ENCODE measurements around the gene LHX8. TPM values are rescaled to one million over a fixed set of nuclear protein-coding genes. Genes with fewer than 3 reads are reported as not detected.

Gene LHX8
- not detected in 2 replicates for total RNA-seq (2021)
- not detected for Bru-seq, nascent RNA
- not detected for BruChase-seq, experiment 1, labeled RNA remaining after a 2-hour chase
- not detected for BruChase-seq, experiment 2, labeled RNA remaining after a 6-hour chase
- long read RNA-seq, result 0 reads

DNA sequence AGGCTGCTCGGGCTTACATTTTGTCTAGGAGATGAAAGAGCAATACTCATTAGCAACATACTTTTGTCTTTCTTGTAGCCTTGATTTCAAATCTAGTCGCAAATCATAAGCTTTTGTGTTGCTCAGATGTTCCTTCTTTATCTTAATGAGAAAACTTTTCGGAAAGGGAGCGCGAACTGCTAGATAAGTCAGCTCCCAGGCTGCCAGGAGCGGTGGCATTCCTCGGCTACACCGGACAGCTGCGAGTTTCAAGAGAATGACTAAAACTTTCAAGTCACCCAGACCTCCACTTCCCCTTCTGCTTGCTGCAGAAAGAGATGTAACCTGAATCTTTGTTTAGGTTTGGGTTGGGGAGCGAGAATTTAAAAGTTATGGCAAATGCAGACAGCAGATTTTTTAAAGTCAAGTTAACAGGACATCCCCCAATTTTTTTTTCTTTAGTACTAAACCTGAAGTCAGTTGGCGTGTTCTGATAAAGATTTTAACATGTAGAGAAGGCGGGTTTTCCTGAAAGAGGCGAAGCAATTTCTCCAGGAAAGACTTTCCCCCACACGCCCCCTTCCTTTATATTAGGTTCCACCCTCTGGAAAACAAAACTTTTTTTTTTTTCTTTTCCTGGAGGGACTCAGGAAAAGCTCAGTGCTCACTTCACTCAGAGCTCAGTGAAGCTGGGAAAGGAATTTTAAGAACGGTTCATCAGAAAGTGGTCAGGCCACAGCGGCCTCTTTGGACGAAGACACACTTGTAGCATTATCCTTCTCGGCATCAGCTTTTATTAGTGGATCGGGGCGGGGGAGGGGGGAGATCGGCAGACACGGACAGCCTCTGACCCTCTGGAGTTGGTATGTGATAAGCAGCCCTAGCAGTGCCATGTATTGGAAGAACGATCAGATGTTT, at the start of gene LHX8:
Gene LHX8 (plus strand): TSS at position 639 of the 897 bp plus-strand sequence. CDS start 2,227 bp downstream, outside the sequence.
- no peak for DNase-seq (ENCODE audit: low spot score)
- intact Hi-C loops (cut with micrococcal nuclease; ENCODE audit: unreplicated experiment), result loop anchor here (5.0 kb wide), 1 partner anchor 362 kb away; no protein-coding TSS in a partner anchor
- Histone ChIP-seq H3K4me3 (ENCODE audit: low read depth, low read length, poor library complexity, severe bottlenecking) (peak within 1 kb of the TSS; percentile 36), H3K4me1 (ENCODE audit: insufficient read depth, low read length, poor library complexity, severe bottlenecking) (peaks cover 9% of the 10 kb centered on the region), H3K36me3 (ENCODE audit: insufficient read depth, low read length, poor library complexity, severe bottlenecking) (no peaks in the 10 kb centered on the region), H3K9me3 (ENCODE audit: low read depth, low read length, poor library complexity, severe bottlenecking) (no peaks in the 10 kb centered on the region), H3K27me3 (replicated peaks; ENCODE audit: insufficient read depth, low read depth, low read length, poor library complexity) (peaks cover 100% of the 10 kb centered on the region), H3K27ac (ENCODE audit: low read depth, low read length, poor library complexity, severe bottlenecking) (no peak within 1 kb of the TSS)
- ChIA-PET CTCF (no interaction called here), POLR2A (ENCODE audit: low non-redundant PET) (interaction anchor here (0.6 kb wide), 1 partner anchor 19 kb away, joined by 4 read pairs; no protein-coding TSS in a partner anchor)
- TF ChIP-seq EZH2 (IDR thresholded peaks at IDR 0.05; ENCODE audit: borderline replicate concordance, low read depth, low read length, poor library complexity, severe bottlenecking) (no peak), CTCF (conservative IDR thresholded peaks at IDR 0.05; ENCODE audit: low read depth, low read length) (no peak)
- BruUV-seq (replicated peaks), result no TSS peak

GRCh38 chr1:75085931-75086330, 48.3 kb upstream of the LHX8 start:
- no peaks in the 10 kb centered on the region for H3K36me3 ChIP-seq (ENCODE audit: insufficient read depth, low read length, poor library complexity, severe bottlenecking)
- H3K9me3 ChIP-seq (ENCODE audit: low read depth, low read length, poor library complexity, severe bottlenecking), result no peaks in the 10 kb centered on the region
- H3K27ac ChIP-seq (ENCODE audit: low read depth, low read length, poor library complexity, severe bottlenecking), result no peak overlapping the region
- TF ChIP-seq EZH2 (IDR thresholded peaks at IDR 0.05; ENCODE audit: borderline replicate concordance, low read depth, low read length, poor library complexity, severe bottlenecking), result no peak
- no peak for TF ChIP-seq CTCF (conservative IDR thresholded peaks at IDR 0.05; ENCODE audit: low read depth, low read length)
- DNase-seq (ENCODE audit: low spot score), result no peak
- POLR2A ChIA-PET (ENCODE audit: low non-redundant PET), result no interaction called here
- CTCF ChIA-PET, result no interaction called here
- H3K27me3 ChIP-seq (replicated peaks; ENCODE audit: insufficient read depth, low read depth, low read length, poor library complexity), result peaks cover 10% of the 10 kb centered on the region
- H3K4me1 ChIP-seq (ENCODE audit: insufficient read depth, low read length, poor library complexity, severe bottlenecking), result no peaks in the 10 kb centered on the region
- no peak overlapping the region for H3K4me3 ChIP-seq (ENCODE audit: low read depth, low read length, poor library complexity, severe bottlenecking)
- no TSS peak for BruUV-seq (replicated peaks)
- intact Hi-C loops (cut with micrococcal nuclease; ENCODE audit: unreplicated experiment), result no loop called here

DNA sequence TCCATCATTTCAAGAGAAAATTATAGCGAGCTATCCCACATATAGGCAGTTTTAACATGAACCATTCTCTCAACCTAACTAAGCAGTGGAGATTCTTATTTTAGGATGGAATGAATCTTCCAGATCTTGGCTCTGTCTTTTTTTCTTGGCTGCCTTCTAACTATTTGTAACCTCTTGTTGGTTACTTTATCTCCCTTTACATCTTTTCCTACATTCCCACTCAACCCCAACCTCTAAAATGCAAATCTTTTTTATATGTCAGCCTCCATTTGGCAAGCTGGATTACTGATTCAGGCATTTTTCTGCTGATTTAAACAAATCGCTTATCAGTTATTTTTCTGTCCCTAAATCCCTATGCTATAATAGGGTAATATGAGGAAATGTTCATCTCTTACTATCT, 46.9 kb upstream of the LHX8 start:
- intact Hi-C loops (cut with micrococcal nuclease; ENCODE audit: unreplicated experiment), result no loop called here
- Histone ChIP-seq H3K27ac (ENCODE audit: low read depth, low read length, poor library complexity, severe bottlenecking) (no peak overlapping the region), H3K4me3 (ENCODE audit: low read depth, low read length, poor library complexity, severe bottlenecking) (no peak overlapping the region), H3K27me3 (replicated peaks; ENCODE audit: insufficient read depth, low read depth, low read length, poor library complexity) (peaks cover 10% of the 10 kb centered on the region), H3K9me3 (ENCODE audit: low read depth, low read length, poor library complexity, severe bottlenecking) (no peaks in the 10 kb centered on the region), H3K36me3 (ENCODE audit: insufficient read depth, low read length, poor library complexity, severe bottlenecking) (no peaks in the 10 kb centered on the region), H3K4me1 (ENCODE audit: insufficient read depth, low read length, poor library complexity, severe bottlenecking) (no peaks in the 10 kb centered on the region)
- no TSS peak for BruUV-seq (replicated peaks)
- ChIA-PET CTCF (no interaction called here), POLR2A (ENCODE audit: low non-redundant PET) (no interaction called here)
- no peak for DNase-seq (ENCODE audit: low spot score)
- TF ChIP-seq EZH2 (IDR thresholded peaks at IDR 0.05; ENCODE audit: borderline replicate concordance, low read depth, low read length, poor library complexity, severe bottlenecking) (no peak), CTCF (conservative IDR thresholded peaks at IDR 0.05; ENCODE audit: low read depth, low read length) (no peak)
